ENCODE results near the gene SYNJ1.
A peak's percentile ranks its signal among the peaks of the same experiment; 100 is the strongest.
"Not testable (repeated sequence)": the region's sequence is repeated elsewhere in the genome, so short reads cannot be mapped to it uniquely, and the experiment has no call there.

SYNJ1 gene

GRCh38 chr21:32702702-32703101, 25.1 kb downstream of the SYNJ1 start:
- DNase-seq (ENCODE audit: low read depth, low spot score), result no peak
- peak overlapping the region; percentile 56 for H3K27ac ChIP-seq

- no peak for DNase-seq (ENCODE audit: low read depth, low spot score)
- no peak overlapping the region for H3K27ac ChIP-seq
Observed at GRCh38 chr21:32698971-32699693, 28.7 kb downstream of the SYNJ1 start.

GRCh38 chr21:32698286-32698685, 29.5 kb downstream of the SYNJ1 start:
- H3K27ac ChIP-seq, result no peak overlapping the region
- DNase-seq (ENCODE audit: low read depth, low spot score), result no peak

- DNase-seq (ENCODE audit: low read depth, low spot score); H3K27ac ChIP-seq: not testable (repeated sequence)
Observed at GRCh38 chr21:32695482-32695881, 32.3 kb downstream of the SYNJ1 start.

- no peak for DNase-seq (ENCODE audit: low read depth, low spot score)
Observed at GRCh38 chr21:32693581-32693980, 34.2 kb downstream of the SYNJ1 start.

GRCh38 chr21:32690085-32690484, 37.7 kb downstream of the SYNJ1 start:
- DNase-seq (ENCODE audit: low read depth, low spot score), result no peak
- H3K27ac ChIP-seq, result no peak overlapping the region

More at GRCh38 chr21:32693581-32693980, 34.2 kb downstream of the SYNJ1 start:
- H3K27ac ChIP-seq, result no peak overlapping the region

GRCh38 chr21:32687643-32688345, 40.0 kb downstream of the SYNJ1 start:
- DNase-seq (ENCODE audit: low read depth, low spot score), result no peak
- no peak overlapping the region for H3K27ac ChIP-seq

- no peak for DNase-seq (ENCODE audit: low read depth, low spot score)
- no peak overlapping the region for H3K27ac ChIP-seq
Observed at GRCh38 chr21:32682696-32683474, 44.9 kb downstream of the SYNJ1 start.

- no peak for DNase-seq (ENCODE audit: low read depth, low spot score)
- no peak overlapping the region for H3K27ac ChIP-seq
Observed at GRCh38 chr21:32674731-32675130, 53.1 kb downstream of the SYNJ1 start.

- no peak for DNase-seq (ENCODE audit: low read depth, low spot score)
- H3K27ac ChIP-seq, result no peak overlapping the region
Observed at GRCh38 chr21:32674038-32674437, 53.8 kb downstream of the SYNJ1 start.

- no peak for DNase-seq (ENCODE audit: low read depth, low spot score)
- no peak overlapping the region for H3K27ac ChIP-seq
Observed at GRCh38 chr21:32666258-32666657, 61.6 kb downstream of the SYNJ1 start.

GRCh38 chr21:32664095-32664494, 63.7 kb downstream of the SYNJ1 start:
- not testable (repeated sequence) for DNase-seq (ENCODE audit: low read depth, low spot score); H3K27ac ChIP-seq

GRCh38 chr21:32661981-32662380, 65.8 kb downstream of the SYNJ1 start:
- not testable (repeated sequence) for DNase-seq (ENCODE audit: low read depth, low spot score); H3K27ac ChIP-seq

- not testable (repeated sequence) for DNase-seq (ENCODE audit: low read depth, low spot score); H3K27ac ChIP-seq
Observed at GRCh38 chr21:32661026-32661782, 66.6 kb downstream of the SYNJ1 start.

GRCh38 chr21:32658524-32658923, 69.3 kb downstream of the SYNJ1 start:
- no peak for DNase-seq (ENCODE audit: low read depth, low spot score)
- H3K27ac ChIP-seq, result no peak overlapping the region

- H3K27ac ChIP-seq, result no peak overlapping the region
- no peak for DNase-seq (ENCODE audit: low read depth, low spot score)
Observed at GRCh38 chr21:32653326-32653901, 74.4 kb downstream of the SYNJ1 start.

- H3K27ac ChIP-seq, result no peak overlapping the region
- no peak for DNase-seq (ENCODE audit: low read depth, low spot score)
Observed at GRCh38 chr21:32648165-32648564, 79.6 kb downstream of the SYNJ1 start.

GRCh38 chr21:32645261-32646182, 82.3 kb downstream of the SYNJ1 start:
- no peak for DNase-seq (ENCODE audit: low read depth, low spot score)
- no peak overlapping the region for H3K27ac ChIP-seq

Data from epithelial cell of prostate (primary cell).